ENCODE data around the gene GABBR2. TPM values are rescaled to one million over a fixed set of nuclear protein-coding genes. Genes with fewer than 3 reads are reported as not detected.

GABBR2 gene
- polyA plus RNA-seq, 1 donor (not counting 4 experiments of a cell fraction or from before 2014, with no cell fraction given), result 0.01 TPM

GRCh38 chr9:98549401-98549800 lies 159.3 kb downstream of the GABBR2 start:
- dilution Hi-C loops (cut with MboI; ENCODE audit: extremely low pct_ligation_motif_present, low sequenced_read_pairs), result no loop called here
- no peaks in the 10 kb centered on the region for H3K9me1 ChIP-seq (ENCODE audit: control insufficient read depth, extremely low read depth, insufficient read depth, low read length)
- no peak overlapping the region for H3K4me3 ChIP-seq (ENCODE audit: control insufficient read depth in 2 of 3, extremely low read depth in 1 of 3, insufficient read depth in 2 of 3, low read depth in 1 of 3, low read length in 3 of 3)
- H3K79me2 ChIP-seq (ENCODE audit: control insufficient read depth, insufficient read depth, low read length), result no peaks in the 10 kb centered on the region
- no peaks in the 10 kb centered on the region for H3K9me3 ChIP-seq (ENCODE audit: control insufficient read depth, low read depth, low read length)
- no peak overlapping the region for H3K27ac ChIP-seq (ENCODE audit: control insufficient read depth, insufficient read depth, low read length)
- no peak overlapping the region for H2AFZ ChIP-seq (ENCODE audit: control insufficient read depth, low read length)
- no peaks in the 10 kb centered on the region for H3K36me3 ChIP-seq (ENCODE audit: control insufficient read depth in 2 of 2, extremely low read depth in 1 of 2, insufficient read depth in 2 of 2, low read length in 2 of 2)
- H4K20me1 ChIP-seq (ENCODE audit: control insufficient read depth, extremely low read depth, insufficient read depth, low read length), result no peaks in the 10 kb centered on the region
- H3K4me1 ChIP-seq (ENCODE audit: control insufficient read depth, extremely low read depth, insufficient read depth, low read length), result no peaks in the 10 kb centered on the region
- DNase-seq (ENCODE audit: low read depth, low spot score), result no peak
- H3K27me3 ChIP-seq (ENCODE audit: control insufficient read depth, extremely low read depth, insufficient read depth, low read length), result peaks cover 5% of the 10 kb centered on the region
- no peak overlapping the region for H3K4me2 ChIP-seq (ENCODE audit: control insufficient read depth, extremely low read depth, insufficient read depth, low read depth, low read length)
- TF ChIP-seq EZH2 (IDR thresholded peaks at IDR 0.05; ENCODE audit: low read length) (no peak), CTCF (optimal IDR thresholded peaks at IDR 0.05 in 1 of 3, IDR thresholded peaks at IDR 0.05 in 1 of 3, conservative IDR thresholded peaks at IDR 0.05 in 1 of 3; ENCODE audit: extremely low read depth in 1 of 3, insufficient read depth in 2 of 3, low read length in 3 of 3) (no peak)
- H3K9ac ChIP-seq (ENCODE audit: control insufficient read depth, extremely low read depth, insufficient read depth, low read length), result no peak overlapping the region
- no peak for FAIRE-seq

GRCh38 chr9:98547606-98548005 lies 161.1 kb downstream of the GABBR2 start:
- Histone ChIP-seq H3K4me2 (ENCODE audit: control insufficient read depth, extremely low read depth, insufficient read depth, low read depth, low read length) (no peak overlapping the region), H3K9ac (ENCODE audit: control insufficient read depth, extremely low read depth, insufficient read depth, low read length) (no peak overlapping the region), H4K20me1 (ENCODE audit: control insufficient read depth, extremely low read depth, insufficient read depth, low read length) (no peaks in the 10 kb centered on the region), H2AFZ (ENCODE audit: control insufficient read depth, low read length) (no peak overlapping the region), H3K27me3 (ENCODE audit: control insufficient read depth, extremely low read depth, insufficient read depth, low read length) (peaks cover 5% of the 10 kb centered on the region), H3K9me1 (ENCODE audit: control insufficient read depth, extremely low read depth, insufficient read depth, low read length) (no peaks in the 10 kb centered on the region), H3K79me2 (ENCODE audit: control insufficient read depth, insufficient read depth, low read length) (no peaks in the 10 kb centered on the region), H3K36me3 (ENCODE audit: control insufficient read depth in 2 of 2, extremely low read depth in 1 of 2, insufficient read depth in 2 of 2, low read length in 2 of 2) (no peaks in the 10 kb centered on the region), H3K9me3 (ENCODE audit: control insufficient read depth, low read depth, low read length) (no peaks in the 10 kb centered on the region), H3K27ac (ENCODE audit: control insufficient read depth, insufficient read depth, low read length) (no peak overlapping the region), H3K4me1 (ENCODE audit: control insufficient read depth, extremely low read depth, insufficient read depth, low read length) (no peaks in the 10 kb centered on the region), H3K4me3 (ENCODE audit: control insufficient read depth in 2 of 3, extremely low read depth in 1 of 3, insufficient read depth in 2 of 3, low read depth in 1 of 3, low read length in 3 of 3) (no peak overlapping the region)
- DNase-seq (ENCODE audit: low read depth, low spot score) (no peak), FAIRE-seq (no peak)
- no peak for TF ChIP-seq EZH2 (IDR thresholded peaks at IDR 0.05; ENCODE audit: low read length)
- TF ChIP-seq CTCF (optimal IDR thresholded peaks at IDR 0.05 in 1 of 3, IDR thresholded peaks at IDR 0.05 in 1 of 3, conservative IDR thresholded peaks at IDR 0.05 in 1 of 3; ENCODE audit: extremely low read depth in 1 of 3, insufficient read depth in 2 of 3, low read length in 3 of 3), result no peak
- dilution Hi-C loops (cut with MboI; ENCODE audit: extremely low pct_ligation_motif_present, low sequenced_read_pairs), result no loop called here
